Testis (tissue), 2 donors: Measurements from ENCODE around the gene GHRHR.

ENCODE experiments used
- POLR2A ChIP-seq: fragments of 450-650 bp; IDR thresholded peaks from one replicate; pipeline ENCODE4 v1.6.1; 2017; ENCODE audit warnings: antibody characterized with exemption, mild to moderate bottlenecking, moderate library complexity
- TF ChIP-seq, protein P1 (sequence below), 3 experiments: fragments of 450-650 bp in 2 of 3; fragments of 200-600 bp in 1 of 3; sonication (generic) in 1 of 3; IDR thresholded peaks; one replicate each; pipeline ENCODE4 v1.5.1; 2016 to 2019; ENCODE audit warnings: antibody characterized with exemption in 3 of 3, mild to moderate bottlenecking in 2 of 3, moderate library complexity in 1 of 3

GRCh38 chr7:30990673-30991170 lies 27.0 kb downstream of the GHRHR start:
- no peak for TF ChIP-seq POLR2A
- TF ChIP-seq, protein P1, sequence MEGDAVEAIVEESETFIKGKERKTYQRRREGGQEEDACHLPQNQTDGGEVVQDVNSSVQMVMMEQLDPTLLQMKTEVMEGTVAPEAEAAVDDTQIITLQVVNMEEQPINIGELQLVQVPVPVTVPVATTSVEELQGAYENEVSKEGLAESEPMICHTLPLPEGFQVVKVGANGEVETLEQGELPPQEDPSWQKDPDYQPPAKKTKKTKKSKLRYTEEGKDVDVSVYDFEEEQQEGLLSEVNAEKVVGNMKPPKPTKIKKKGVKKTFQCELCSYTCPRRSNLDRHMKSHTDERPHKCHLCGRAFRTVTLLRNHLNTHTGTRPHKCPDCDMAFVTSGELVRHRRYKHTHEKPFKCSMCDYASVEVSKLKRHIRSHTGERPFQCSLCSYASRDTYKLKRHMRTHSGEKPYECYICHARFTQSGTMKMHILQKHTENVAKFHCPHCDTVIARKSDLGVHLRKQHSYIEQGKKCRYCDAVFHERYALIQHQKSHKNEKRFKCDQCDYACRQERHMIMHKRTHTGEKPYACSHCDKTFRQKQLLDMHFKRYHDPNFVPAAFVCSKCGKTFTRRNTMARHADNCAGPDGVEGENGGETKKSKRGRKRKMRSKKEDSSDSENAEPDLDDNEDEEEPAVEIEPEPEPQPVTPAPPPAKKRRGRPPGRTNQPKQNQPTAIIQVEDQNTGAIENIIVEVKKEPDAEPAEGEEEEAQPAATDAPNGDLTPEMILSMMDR (IDR thresholded peaks at IDR 0.05) = no peak
